ENCODE measurements around the gene OR1F1.
"Not testable (repeated sequence)": the region's sequence is repeated elsewhere in the genome, so short reads cannot be mapped to it uniquely, and the experiment has no call there.

Gene OR1F1

GRCh38 chr16:3198334-3199072 is 10.5 kb downstream of the OR1F1 start:
- no peak for DNase-seq

- no peak for DNase-seq
Observed at GRCh38 chr16:3202903-3203539, 15.0 kb downstream of the OR1F1 start.

GRCh38 chr16:3205939-3206338 is 17.9 kb downstream of the OR1F1 start:
- DNase-seq, result not testable (repeated sequence)

GRCh38 chr16:3207086-3207953 is 19.3 kb downstream of the OR1F1 start:
- no peak for DNase-seq

- no peak for DNase-seq
Observed at GRCh38 chr16:3212006-3212405, 24.0 kb downstream of the OR1F1 start.

- no peak for DNase-seq
Observed at GRCh38 chr16:3212567-3212966, 24.6 kb downstream of the OR1F1 start.

DNA sequence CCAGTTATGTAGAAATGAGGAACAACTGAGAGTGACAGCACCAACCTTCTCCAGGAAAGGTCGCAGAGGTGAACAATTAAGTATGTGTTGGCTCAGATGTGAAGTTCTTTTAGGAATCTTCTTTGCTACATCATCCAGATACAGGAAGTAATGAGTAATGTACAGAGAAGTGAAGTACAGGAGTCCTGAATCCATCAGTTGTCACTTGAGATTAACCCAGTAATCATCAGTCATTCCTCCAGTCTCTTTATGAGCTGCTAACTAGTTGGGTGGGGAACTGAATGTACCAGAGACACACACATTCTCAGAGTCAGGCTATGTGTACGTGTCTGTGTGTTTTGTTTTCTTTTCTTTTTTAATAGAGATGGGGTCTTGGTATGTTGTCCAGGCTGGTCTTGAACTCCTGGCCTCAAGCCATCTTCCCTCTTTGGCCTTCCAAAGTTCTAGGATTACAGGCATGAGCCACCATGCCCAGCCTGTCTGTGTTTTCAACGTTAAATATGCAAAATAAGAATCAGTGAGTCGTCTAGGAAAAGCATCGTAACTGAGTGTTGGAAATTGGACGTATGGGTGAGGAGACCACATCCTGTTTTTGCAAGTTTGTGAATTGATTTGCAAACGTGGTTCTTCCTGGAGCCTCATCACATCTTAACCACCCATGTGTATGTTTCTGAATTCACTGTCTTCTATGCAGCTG is 27.0 kb downstream of the OR1F1 start:
- DNase-seq, result peak in 2 of 5 experiments; percentile 54 to 93

GRCh38 chr16:3215601-3216262 is 27.7 kb downstream of the OR1F1 start:
- DNase-seq, result peak in 1 of 5 experiments; percentile 31

GRCh38 chr16:3216263-3216640 is 28.2 kb downstream of the OR1F1 start:
- DNase-seq, result no peak

DNA sequence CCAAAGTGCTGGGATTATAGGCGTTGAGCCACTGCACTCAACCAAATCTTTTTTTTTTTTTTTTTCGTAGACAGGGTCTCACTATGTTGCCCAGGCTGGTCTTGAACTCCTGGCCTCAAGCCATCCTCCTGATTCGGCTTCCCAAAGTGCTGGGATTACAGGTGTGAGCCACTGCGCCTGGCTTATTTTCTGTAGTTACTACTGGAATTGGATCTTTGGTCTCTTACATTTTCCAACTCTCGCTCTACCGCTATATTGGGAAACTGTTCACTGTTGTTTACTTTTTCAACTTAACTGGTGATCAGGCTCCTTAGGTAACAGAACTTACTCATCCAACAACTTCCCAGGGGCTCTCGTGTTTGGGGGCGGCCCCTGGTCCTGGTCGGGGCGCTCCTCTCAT is 32.8 kb downstream of the OR1F1 start:
- no peak for DNase-seq

GRCh38 chr16:3223913-3224515 is 36.0 kb downstream of the OR1F1 start:
- no peak for DNase-seq

DNA sequence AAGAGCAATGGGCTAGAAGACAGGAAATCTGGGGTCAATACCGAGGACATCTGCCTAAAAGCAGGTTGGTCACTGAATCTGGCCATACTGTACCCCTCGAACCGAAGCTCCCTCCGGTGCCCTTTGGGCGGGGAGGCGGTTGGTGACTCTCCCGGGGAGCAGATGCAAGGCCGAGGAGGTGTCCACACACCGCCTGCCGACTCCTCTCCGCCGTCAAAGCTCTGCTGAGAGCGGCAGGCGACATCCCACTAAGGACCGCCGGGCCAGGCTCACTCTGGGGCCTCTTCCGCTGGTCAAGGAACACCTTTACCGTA is 46.5 kb downstream of the OR1F1 start:
- DNase-seq, result no peak

- peak; percentile 79 to 97 (median 90) for DNase-seq
Observed at GRCh38 chr16:3234857-3235561, 47.0 kb downstream of the OR1F1 start, which contains the start of gene ZNF200. ZNF200 (minus strand) TSS chr16:3235158; CDS start chr16:3233755, 1,403 bp downstream.

DNA sequence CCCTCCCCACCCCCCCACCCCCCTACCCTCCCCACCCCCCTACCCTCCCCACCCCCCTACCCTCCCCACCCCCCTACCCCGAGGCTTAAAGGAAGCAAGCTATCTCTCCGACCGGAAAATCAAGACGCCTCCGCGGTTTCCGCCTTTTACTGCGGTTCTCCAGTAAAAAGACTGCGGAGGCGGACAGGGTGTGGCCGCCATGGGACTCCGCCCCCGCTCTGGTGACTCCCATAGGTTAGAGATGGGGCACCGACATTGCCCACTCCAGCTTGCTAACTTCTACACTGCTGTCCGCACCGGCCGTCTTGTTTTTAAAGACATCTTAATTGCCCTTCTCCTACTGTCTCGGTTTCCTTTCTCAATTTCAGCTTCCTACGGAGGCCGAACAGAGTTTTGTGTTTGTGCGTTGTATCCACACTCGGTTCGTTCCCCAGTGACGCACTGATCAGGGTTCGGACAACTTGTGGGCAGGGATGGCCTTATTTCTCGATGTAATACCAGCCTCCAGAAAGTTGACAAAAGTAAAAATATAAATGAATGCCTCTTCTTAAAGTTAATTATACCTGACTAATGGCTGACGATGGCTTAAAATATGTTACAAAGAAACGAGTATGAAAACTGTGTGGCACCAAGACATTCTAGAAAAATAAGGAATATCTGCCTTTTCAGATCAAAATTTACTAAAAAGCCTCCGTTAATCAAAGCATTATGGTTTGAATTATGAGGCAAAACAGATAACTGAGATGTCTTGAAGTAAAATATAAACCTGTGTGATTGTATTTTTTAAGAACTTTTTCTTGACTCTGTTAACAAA is 48.1 kb downstream of the OR1F1 start:
- DNase-seq, result peak in 3 of 5 experiments; percentile 22 to 66 (median 52)

- DNase-seq, result no peak
Observed at GRCh38 chr16:3241761-3242160, 53.8 kb downstream of the OR1F1 start.

DNA sequence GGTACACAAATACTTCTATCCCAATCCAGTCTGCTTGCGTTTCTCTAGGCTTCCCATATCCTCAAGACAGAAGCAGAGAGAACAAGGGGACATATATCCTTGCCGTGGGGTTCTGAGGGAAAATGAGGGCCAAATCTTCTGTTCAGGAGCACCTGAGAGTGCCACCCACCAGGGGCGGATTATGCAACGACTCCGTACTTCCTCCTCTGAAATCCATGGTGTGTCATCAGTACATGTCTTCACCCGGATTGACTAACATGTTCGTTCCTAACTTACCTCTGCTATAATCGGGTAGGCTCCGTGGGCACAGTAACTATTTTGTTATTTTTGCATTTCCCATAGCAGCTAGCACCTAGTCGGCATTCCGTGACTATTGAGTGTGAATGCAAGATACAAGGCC is 54.7 kb downstream of the OR1F1 start:
- DNase-seq, result no peak

DNA sequence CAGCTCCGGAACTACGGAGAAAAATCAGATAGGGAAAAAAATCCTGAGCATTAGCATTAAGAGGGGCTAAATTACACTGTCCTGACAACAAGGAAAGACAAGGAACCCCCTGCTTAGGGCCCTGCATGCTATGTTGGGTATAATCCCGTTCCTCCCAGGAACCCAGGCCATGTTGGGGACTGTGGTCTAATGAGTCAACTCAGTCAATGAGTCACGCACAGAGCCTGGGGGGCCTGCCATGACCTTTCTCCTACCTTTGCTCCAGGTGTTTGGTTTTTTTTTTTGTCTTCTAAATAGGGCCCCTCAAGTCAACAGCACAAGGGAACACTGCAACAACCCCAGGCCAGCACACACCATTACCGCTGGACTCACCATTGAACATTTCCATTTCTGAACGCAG is 55.9 kb downstream of the OR1F1 start:
- DNase-seq, result no peak

GRCh38 chr16:3246002-3246401 is 58.0 kb downstream of the OR1F1 start:
- no peak for DNase-seq

- no peak for DNase-seq
Observed at GRCh38 chr16:3246876-3247275, 58.9 kb downstream of the OR1F1 start.

- DNase-seq, result no peak
Observed at GRCh38 chr16:3248596-3248995, 60.6 kb downstream of the OR1F1 start.

Data from T-helper 2 cell (primary cell).